Muscle of back (tissue), 10 donors: ENCODE data around the gene JAZF1. TPM values are rescaled to one million over a fixed set of nuclear protein-coding genes. Genes with fewer than 3 reads are reported as not detected.

Source experiments
- polyA plus RNA-seq, 10 donors: library from polyadenylated mRNA; unstranded; fragments of 120-200 nt; gene quantifications; one replicate each; pipeline ENCODE4 v1.2.1, GENCODE V29; 2013; ENCODE audit not compliant: insufficient read length in 10 of 10

Gene JAZF1
- polyA plus RNA-seq, 10 donors, result 27.2 to 42.6 (median 29.7) TPM

Other genes starting within 250 kb of the JAZF1 start
- gene CREB5, start 231.7 kb upstream of the JAZF1 start, polyA plus RNA-seq, result 10 to 100 TPM; 23.7 to 41.3 (median 31.9) TPM